Small intestine (tissue), 7 donors: ENCODE data around the gene ADAMTS2. TPM values are rescaled to one million over a fixed set of nuclear protein-coding genes. Genes with fewer than 3 reads are reported as not detected.

Source experiments
- DNase-seq, 2 donors: peaks; one replicate each; pipeline versions ENCODE4 v3.0.0 to v3.0.0-alpha.2; 2013
- FAIRE-seq: peaks from 2 replicates; lab custom pipeline; 2012; peaks lifted over from hg19 to GRCh38; lab: Jason Lieb, UNC
- H3K27ac ChIP-seq, 3 donors: one replicate each; pipeline ENCODE4 v1.5.1; 2013; ENCODE audit warnings: low read length in 2 of 3, mild to moderate bottlenecking in 2 of 3, control low read depth in 1 of 3, inconsistent platforms in 1 of 3, low read depth in 1 of 3, moderate library complexity in 1 of 3
- H3K27me3 ChIP-seq, 3 donors: one replicate each; pipeline ENCODE4 v1.6.1; 2013; ENCODE audit warnings: low read length in 3 of 3, inconsistent platforms in 1 of 3; ENCODE audit not compliant: control insufficient read depth in 3 of 3, insufficient read depth in 3 of 3
- H3K36me3 ChIP-seq, 3 donors: one replicate each; pipeline ENCODE4 v1.6.1; 2013; ENCODE audit warnings: low read length in 3 of 3, inconsistent platforms in 1 of 3, low read depth in 1 of 3, mild to moderate bottlenecking in 1 of 3, moderate library complexity in 1 of 3; ENCODE audit not compliant: control insufficient read depth in 3 of 3, insufficient read depth in 2 of 3
- H3K4me1 ChIP-seq, 3 donors: one replicate each; pipeline ENCODE4 v1.6.1; 2013; ENCODE audit warnings: low read length in 2 of 3, inconsistent platforms in 1 of 3, low read depth in 1 of 3, mild to moderate bottlenecking in 1 of 3, moderate library complexity in 1 of 3; ENCODE audit not compliant: control insufficient read depth in 3 of 3, insufficient read depth in 2 of 3
- H3K4me3 ChIP-seq, 3 donors: one replicate each; pipeline ENCODE4 v1.5.1; 2013; ENCODE audit warnings: low read length in 3 of 3, control low read depth in 1 of 3, inconsistent platforms in 1 of 3, low read depth in 1 of 3, mild to moderate bottlenecking in 1 of 3, moderate library complexity in 1 of 3
- H3K9me3 ChIP-seq, 2 donors: one replicate each; pipeline ENCODE4 v1.6.1; 2013; ENCODE audit warnings: low read depth in 1 of 2, low read length in 1 of 2; ENCODE audit not compliant: control insufficient read depth in 2 of 2, insufficient read depth in 1 of 2
- WGBS, 3 donors: extraction: QIAGEN DNeasy Blood & Tissue Kit; methylation state at CpG; one replicate each; pipeline ENCODE4 v1.1.7; 2013; 5-methylcytosine and 5-hydroxymethylcytosine counted together
- polyA plus RNA-seq, 4 donors: library from polyadenylated mRNA; stranded (reverse) in 3 of 4; unstranded in 1 of 4; fragments of 200-250 nt in 3 of 4; fragments of 120-200 nt in 1 of 4; gene quantifications; one replicate each; pipeline versions ENCODE4 v1.2.1 to v1.2.3, GENCODE V29; 2013
- donor health status: healthy with polysubstance abuse.
- donor health status: control.
- donor health status: control.
- donor health status: Bipolar disorder and iron deficiency.
- donor health status: healthy.

The ADAMTS2 gene
- polyA plus RNA-seq, 4 donors = 0.22 to 6.3 (median 2.4) TPM

DNA sequence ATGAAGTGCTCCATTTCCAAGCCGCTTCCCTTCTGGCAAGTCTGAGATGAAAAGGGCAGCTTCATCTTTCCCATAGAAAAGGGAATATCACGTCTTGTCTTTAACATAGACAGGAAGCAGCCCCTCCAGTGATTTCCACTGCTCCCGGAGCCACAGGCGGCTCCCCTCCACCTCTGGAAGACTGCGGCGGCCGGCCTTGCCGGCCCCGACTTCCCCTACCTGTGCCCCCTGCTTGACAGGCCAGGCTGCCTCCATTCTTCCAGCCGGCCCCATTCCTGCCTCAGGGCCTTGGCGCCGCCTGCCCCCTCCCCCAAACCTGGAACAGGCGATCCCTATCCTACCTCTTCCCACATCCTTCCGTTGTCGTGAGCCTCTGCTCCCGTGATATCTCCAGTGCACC, 143.3 kb downstream of the ADAMTS2 start:
- FAIRE-seq (no peak), DNase-seq (no peak)
- no peaks in the 10 kb centered on the region for H3K27me3 ChIP-seq
- no peak overlapping the region for H3K27ac ChIP-seq
- no peaks in the 10 kb centered on the region for H3K36me3 ChIP-seq
- no peak overlapping the region for H3K4me3 ChIP-seq
- no peaks in the 10 kb centered on the region for H3K9me3 ChIP-seq
- no peaks in the 10 kb centered on the region for H3K4me1 ChIP-seq
- WGBS, 3 donors = 81 to 87% (median 86%) methylated on average over 16 of the region's 16 CpGs

DNA sequence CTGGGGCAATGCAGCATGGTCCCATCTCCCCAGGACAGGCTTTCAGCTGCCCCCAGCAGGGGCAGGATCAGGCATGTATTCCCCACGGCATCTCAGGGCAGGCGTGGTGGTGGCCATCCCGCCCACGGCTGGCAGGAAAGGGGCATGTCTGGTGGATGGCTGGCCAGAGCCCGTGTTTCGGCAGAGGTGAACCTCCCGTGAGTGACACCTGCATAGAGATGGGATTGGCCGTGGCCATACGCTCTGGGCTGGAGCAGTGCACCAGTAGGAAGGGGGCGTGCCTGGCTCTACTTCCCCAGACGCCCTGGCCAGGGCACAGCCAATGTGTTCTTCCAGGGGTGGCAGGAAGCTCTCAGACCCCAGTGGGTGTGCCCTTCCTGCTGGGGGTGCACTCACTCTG, 146.0 kb downstream of the ADAMTS2 start:
- no peaks in the 10 kb centered on the region for H3K36me3 ChIP-seq
- no peaks in the 10 kb centered on the region for H3K27me3 ChIP-seq
- FAIRE-seq = no peak
- DNase-seq = no peak
- no peak overlapping the region for H3K27ac ChIP-seq
- H3K9me3 ChIP-seq = no peaks in the 10 kb centered on the region
- 84 to 89% (median 87%) methylated on average over 11 of the region's 11 CpGs for WGBS, 3 donors
- H3K4me1 ChIP-seq = no peaks in the 10 kb centered on the region
- H3K4me3 ChIP-seq = no peak overlapping the region

DNA sequence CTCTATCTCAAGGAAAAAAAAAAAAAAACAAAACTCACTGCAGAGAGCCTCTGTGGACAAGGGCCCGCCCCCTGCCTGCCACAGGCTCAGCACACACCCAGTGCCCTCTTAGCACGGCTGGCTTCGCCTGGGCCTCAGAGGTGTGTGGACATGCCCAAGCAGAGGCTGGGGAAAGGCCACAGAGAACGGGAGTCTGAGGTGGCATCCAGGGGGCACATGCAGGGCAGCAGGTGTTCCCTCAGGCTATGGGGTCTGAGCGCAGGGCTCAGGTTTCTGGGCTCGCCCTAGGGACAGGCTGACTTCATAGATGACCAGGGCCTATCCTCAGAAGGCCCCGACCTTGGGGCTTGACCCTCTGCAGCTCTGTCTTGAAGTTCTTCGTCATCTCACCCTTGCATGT, 146.4 kb downstream of the ADAMTS2 start:
- DNase-seq = no peak

DNA sequence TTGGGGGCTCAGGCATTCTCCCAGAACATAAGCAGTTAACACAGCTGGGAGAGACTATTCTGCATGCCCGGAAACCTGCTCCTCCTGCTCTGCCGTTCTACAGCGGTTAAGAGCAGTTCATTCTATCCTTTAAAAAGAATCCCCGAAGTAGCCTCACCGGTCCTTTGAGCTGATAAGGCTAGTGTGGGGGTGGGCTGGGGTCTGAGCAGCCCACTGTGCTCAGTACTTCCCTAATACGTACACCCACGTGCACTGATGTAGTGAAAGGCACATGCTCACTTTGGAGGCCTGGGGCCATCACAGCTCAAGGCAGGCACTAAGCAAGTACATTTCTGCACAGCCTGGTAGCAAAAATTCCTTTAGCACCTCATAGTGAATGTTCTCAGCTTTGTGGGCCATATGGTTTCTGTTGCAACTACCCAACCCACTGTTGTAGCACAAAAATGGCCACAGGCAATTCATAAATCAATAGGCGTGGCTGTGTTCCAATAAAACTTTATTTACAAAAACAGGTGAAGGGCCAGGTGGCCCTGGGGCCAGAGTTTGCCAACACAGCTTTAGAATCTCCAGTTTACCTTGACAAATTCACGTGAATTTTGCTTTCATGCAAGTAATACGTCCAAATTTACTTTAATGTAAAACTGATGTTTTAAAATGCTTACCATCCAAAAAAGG, 148.7 kb downstream of the ADAMTS2 start:
- H3K27ac ChIP-seq = no peak overlapping the region
- no peaks in the 10 kb centered on the region for H3K9me3 ChIP-seq
- FAIRE-seq (no peak), DNase-seq (no peak)
- H3K27me3 ChIP-seq = no peaks in the 10 kb centered on the region
- H3K4me1 ChIP-seq = no peaks in the 10 kb centered on the region
- no peaks in the 10 kb centered on the region for H3K36me3 ChIP-seq
- WGBS, 3 donors = 77 to 80% (median 80%) methylated on average over 10 of the region's 10 CpGs
- no peak overlapping the region for H3K4me3 ChIP-seq

More for the DNA sequence above, 146.4 kb downstream of the ADAMTS2 start:
- WGBS, 3 donors = 68 to 80% (median 70%) methylated on average over 7 to 8 of the region's 8 CpGs
- FAIRE-seq = no peak
- Histone ChIP-seq H3K27me3 (no peaks in the 10 kb centered on the region), H3K9me3 (no peaks in the 10 kb centered on the region), H3K4me1 (no peaks in the 10 kb centered on the region), H3K4me3 (no peak overlapping the region), H3K27ac (no peak overlapping the region), H3K36me3 (no peaks in the 10 kb centered on the region)

GRCh38 chr5:179195561-179196404, 149.5 kb downstream of the ADAMTS2 start:
- Histone ChIP-seq H3K4me1 (no peaks in the 10 kb centered on the region), H3K27ac (no peak overlapping the region), H3K36me3 (no peaks in the 10 kb centered on the region), H3K27me3 (no peaks in the 10 kb centered on the region), H3K4me3 (no peak overlapping the region), H3K9me3 (no peaks in the 10 kb centered on the region)
- FAIRE-seq (no peak), DNase-seq (no peak)
- WGBS, 3 donors = 83 to 84% (median 84%) methylated on average over 36 of the region's 36 CpGs

GRCh38 chr5:179194941-179195381, 150.3 kb downstream of the ADAMTS2 start:
- no peaks in the 10 kb centered on the region for H3K36me3 ChIP-seq
- no peaks in the 10 kb centered on the region for H3K9me3 ChIP-seq
- no peaks in the 10 kb centered on the region for H3K4me1 ChIP-seq
- DNase-seq (no peak), FAIRE-seq (no peak)
- H3K27me3 ChIP-seq = no peaks in the 10 kb centered on the region
- no peak overlapping the region for H3K27ac ChIP-seq
- 86 to 92% (median 90%) methylated on average over 19 of the region's 19 CpGs for WGBS, 3 donors
- no peak overlapping the region for H3K4me3 ChIP-seq

DNA sequence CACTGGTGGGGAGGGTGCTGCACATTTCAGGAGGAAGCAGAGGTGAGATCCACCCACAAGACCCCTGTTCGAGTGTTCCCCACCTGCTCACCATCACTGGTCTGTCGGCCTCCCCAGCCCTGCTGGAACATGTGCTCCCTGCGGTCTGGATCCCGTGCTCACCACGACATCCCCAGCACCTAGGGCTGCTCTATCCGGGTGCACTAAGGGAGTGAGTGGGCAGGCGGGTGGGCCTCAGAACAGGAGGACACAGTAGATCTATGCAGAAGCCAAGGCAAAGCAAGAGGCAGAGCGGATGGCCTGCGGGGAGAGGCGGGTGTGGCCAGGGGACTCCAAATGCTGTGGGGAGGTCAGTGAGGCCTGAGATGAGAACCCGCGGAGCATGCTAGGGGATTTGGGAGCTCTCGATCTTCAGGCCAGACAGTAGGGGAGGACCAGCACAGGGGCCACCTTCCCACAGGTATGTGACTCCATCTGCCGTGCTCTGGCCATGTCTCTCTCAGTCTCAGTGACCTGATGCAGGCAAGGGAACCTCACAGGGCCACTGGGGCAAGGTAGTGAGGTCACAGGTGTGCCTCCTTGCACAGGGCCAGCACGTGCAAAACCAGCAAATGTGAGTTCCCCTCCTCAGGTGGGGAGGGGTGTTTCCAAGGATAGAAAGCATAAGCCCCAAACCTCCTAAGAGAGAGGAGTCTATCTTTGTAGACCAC, 150.9 kb downstream of the ADAMTS2 start:
- FAIRE-seq (no peak), DNase-seq (no peak)
- Histone ChIP-seq H3K27me3 (no peaks in the 10 kb centered on the region), H3K4me3 (no peak overlapping the region), H3K36me3 (no peaks in the 10 kb centered on the region), H3K9me3 (no peaks in the 10 kb centered on the region), H3K27ac (no peak overlapping the region), H3K4me1 (no peaks in the 10 kb centered on the region)
- 85 to 90% (median 86%) methylated on average over 15 of the region's 15 CpGs for WGBS, 3 donors

DNA sequence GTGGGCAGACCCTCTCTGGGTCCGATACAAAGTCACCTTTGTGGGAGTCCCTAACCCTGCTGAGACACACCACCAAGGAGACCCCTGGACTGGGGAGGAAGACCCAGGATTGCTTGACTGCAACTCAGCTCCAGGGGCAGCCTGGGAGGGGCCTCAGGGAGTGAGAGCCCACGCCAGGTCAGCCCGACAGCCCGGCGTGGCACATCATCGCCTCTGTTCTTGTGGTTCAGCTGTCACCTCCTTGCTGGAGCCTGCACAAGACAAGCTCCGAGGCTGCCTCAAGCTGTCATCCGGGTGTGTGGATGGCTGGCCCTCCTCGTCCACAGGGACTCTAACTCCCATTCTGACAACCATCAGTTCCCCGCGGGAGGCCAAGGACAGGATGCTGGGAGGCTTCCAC, 151.5 kb downstream of the ADAMTS2 start:
- WGBS, 3 donors = 83 to 92% (median 88%) methylated on average over 11 of the region's 11 CpGs
- FAIRE-seq (no peak), DNase-seq (no peak)
- Histone ChIP-seq H3K36me3 (no peaks in the 10 kb centered on the region), H3K9me3 (no peaks in the 10 kb centered on the region), H3K27ac (no peak overlapping the region), H3K4me3 (no peak overlapping the region), H3K27me3 (no peaks in the 10 kb centered on the region), H3K4me1 (no peaks in the 10 kb centered on the region)
